GM23338 (cell line): Measurements from ENCODE around the gene CYBA. TPM values are rescaled to one million over a fixed set of nuclear protein-coding genes. Genes with fewer than 3 reads are reported as not detected.

Experiments
- CREB1 ChIP-seq: fragments of 250-450 bp; sonication (Bioruptor Pico); IDR thresholded peaks from 2 replicates; pipeline ENCODE4 v1.5.0; 2020; ENCODE audit warnings: low read depth, mild to moderate bottlenecking, moderate library complexity
- NANOG ChIP-seq: IDR thresholded peaks from 2 replicates; pipeline ENCODE4 v1.6.1; 2016; ENCODE audit warnings: antibody characterized with exemption, borderline replicate concordance
- REST ChIP-seq: IDR thresholded peaks from one replicate; pipeline ENCODE4 v1.6.1; 2018; ENCODE audit warnings: antibody characterized with exemption; ENCODE audit not compliant: unreplicated experiment
- STAT1 ChIP-seq: IDR thresholded peaks from one replicate; pipeline ENCODE4 v1.6.1; 2016; ENCODE audit warnings: antibody characterized with exemption; ENCODE audit not compliant: unreplicated experiment
- ZNF462 ChIP-seq: fragments of 250-450 bp; sonication (Bioruptor Pico); IDR thresholded peaks from 2 replicates; pipeline ENCODE4 v1.5.0; 2020; ENCODE audit warnings: mild to moderate bottlenecking, moderate library complexity
- polyA plus RNA-seq: library from polyadenylated mRNA; unstranded; fragments of >200 nt; fragmentation: Nextera tagmentation; extraction: Ambion mirVana; gene quantifications from 2 replicates; pipeline ENCODE4 v1.2.1, GENCODE V29; 2016
- total RNA-seq: library from RNA; depleted of rRNA; stranded (reverse); fragments of >200 nt; shearing (Covaris generic); gene quantifications from 2 replicates; pipeline ENCODE4 v1.2.3, GENCODE V29; 2014

CYBA gene
- total and polyA plus RNA-seq, 2 experiments from 2014 or later = 275 to 281 TPM

GRCh38 chr16:88626646-88627045 is 24.2 kb downstream of the CYBA start (continued):
- TF ChIP-seq REST (no peak), ZNF462 (CRISPR knock-in tag) (no peak), STAT1 (no peak), CREB1 (CRISPR knock-in tag) (no peak), NANOG (no peak)
